Caco-2 (cell line): ENCODE data around the gene C3. TPM values are rescaled to one million over a fixed set of nuclear protein-coding genes. Genes with fewer than 3 reads are reported as not detected.

Source experiments
- BruUV-seq: library from RNA; stranded (reverse); fragments of 400-500 nt; replicated peaks from 2 replicates; lab custom pipeline; 2021; lab: Mats Ljungman, UMichigan
- CTCF ChIA-PET: fragments of 300-600 bp; sonication (Branson Sonifier 250); formaldehyde crosslinking; loops from one replicate; lab custom pipeline; 2022; ENCODE audit warnings: antibody characterized with exemption; lab: Charles Lee
- POLR2A ChIA-PET: fragments of 300-600 bp; sonication (Branson Sonifier 250); formaldehyde crosslinking; loops from one replicate; lab custom pipeline; 2022; ENCODE audit warnings: antibody characterized with exemption; lab: Charles Lee
- DNase-seq, 2 experiments: peaks; one replicate each; pipeline versions ENCODE4 v3.0.0 to v3.0.0-alpha.2; 2020 to 2022
- H3K27me3 ChIP-seq: replicated peaks from 2 replicates; pipeline ENCODE4 v1.6.0; 2011; ENCODE audit warnings: low read length; ENCODE audit not compliant: control insufficient read depth, insufficient read depth
- H3K36me3 ChIP-seq: 2 replicates; pipeline ENCODE4 v1.5.1; 2011; ENCODE audit warnings: low read length; ENCODE audit not compliant: control insufficient read depth, insufficient read depth
- H3K4me1 ChIP-seq: fragments of 250-450 bp; sonication (Bioruptor Pico); 2 replicates; pipeline ENCODE4 v1.5.1; 2020; ENCODE audit warnings: mild to moderate bottlenecking
- H3K4me3 ChIP-seq: 2 replicates; pipeline ENCODE4 v1.5.1; 2011; ENCODE audit warnings: low read depth, mild to moderate bottlenecking, control low read depth, low read length
- H3K9me3 ChIP-seq: fragments of 250-450 bp; sonication (Bioruptor Pico); 2 replicates; pipeline ENCODE4 v1.5.1; 2020; ENCODE audit warnings: mild to moderate bottlenecking, moderate library complexity
- H3K27ac Mint-ChIP-seq: one replicate; pipeline ENCODE4 v1.8.0; 2022; ENCODE audit warnings: mixed read lengths; ENCODE audit not compliant: unreplicated experiment
- H3K27me3 Mint-ChIP-seq: one replicate; pipeline ENCODE4 v1.8.0; 2022; ENCODE audit warnings: mixed read lengths; ENCODE audit not compliant: insufficient read depth, unreplicated experiment
- H3K36me3 Mint-ChIP-seq: one replicate; pipeline ENCODE4 v1.8.0; 2022; ENCODE audit warnings: mild to moderate bottlenecking, mixed read lengths; ENCODE audit not compliant: insufficient read depth, unreplicated experiment
- H3K4me1 Mint-ChIP-seq: one replicate; pipeline ENCODE4 v1.8.0; 2022; ENCODE audit warnings: low read depth, mixed read lengths; ENCODE audit not compliant: unreplicated experiment
- H3K4me3 Mint-ChIP-seq: one replicate; pipeline ENCODE4 v1.8.0; 2022; ENCODE audit warnings: mild to moderate bottlenecking, moderate library complexity, mixed read lengths; ENCODE audit not compliant: unreplicated experiment
- H3K9me3 Mint-ChIP-seq: one replicate; pipeline ENCODE4 v1.8.0; 2022; ENCODE audit warnings: mixed read lengths; ENCODE audit not compliant: unreplicated experiment
- CTCF ChIP-seq, 2 experiments: fragments of 200-600 bp in 1 of 2; IDR thresholded peaks; 1 replicate in 1 of 2; 2 replicates in 1 of 2; pipeline versions ENCODE4 v1.5.1 to v1.8.0; 2011 to 2022; ENCODE audit warnings: antibody characterized with exemption in 1 of 2, control low read depth in 1 of 2, inconsistent platforms in 1 of 2, low read depth in 1 of 2, low read length in 1 of 2, mild to moderate bottlenecking in 1 of 2, moderate library complexity in 1 of 2; ENCODE audit not compliant: insufficient read depth in 1 of 2, severe bottlenecking in 1 of 2, unreplicated experiment in 1 of 2
- intact Hi-C: fragments of 100-400 bp; cut with micrococcal nuclease; formaldehyde crosslinking; loops from one replicate; pipeline ENCODE4 v1.10.0; 2022; ENCODE audit not compliant: unreplicated experiment
- total RNA-seq: library from RNA; stranded (reverse); gene quantifications from 2 replicates; pipeline ENCODE4 v1.2.3, GENCODE V29; 2022

The C3 gene
- total RNA-seq, 1 experiment from 2014 or later: 21.7 TPM

DNA sequence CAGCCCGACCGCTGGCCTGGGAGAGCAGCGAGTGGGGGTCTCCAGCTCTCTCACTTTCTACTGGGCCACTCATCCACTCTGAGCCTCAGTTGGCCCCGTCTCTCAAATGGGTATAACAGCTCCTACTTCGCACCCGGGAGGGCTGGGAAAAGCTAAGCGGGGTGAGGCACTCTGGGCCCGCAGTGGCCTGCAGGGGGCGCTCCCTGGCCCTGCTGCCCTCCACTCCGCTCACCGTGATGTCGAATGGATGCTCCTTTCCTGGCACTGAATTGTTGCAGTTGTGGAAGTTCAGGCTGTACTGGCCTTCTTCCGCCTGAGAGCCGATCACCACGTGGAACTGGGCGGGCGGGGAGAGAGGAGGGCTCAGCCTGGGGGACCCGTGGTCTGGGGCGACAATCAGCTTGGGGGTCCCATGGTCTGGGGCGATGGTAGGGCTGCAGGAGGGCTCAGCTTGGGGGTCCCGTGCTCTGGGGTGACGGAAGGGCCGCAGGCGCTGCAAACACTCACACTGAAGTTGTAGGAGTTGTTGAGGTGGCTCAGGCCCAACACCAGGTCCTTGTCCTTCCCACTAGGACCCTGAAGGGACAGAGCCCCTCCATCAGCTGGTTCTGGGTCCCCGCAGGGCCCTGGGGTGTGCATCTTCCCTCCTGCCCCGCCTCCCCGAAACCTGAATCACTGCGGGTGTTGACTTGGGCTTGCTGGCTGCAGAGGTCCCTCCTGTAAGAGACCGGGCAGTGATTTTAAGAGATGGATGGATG is 13.1 kb upstream of the C3 start:
- DNase-seq: no peak
- intact Hi-C loops: no loop called here
- BruUV-seq: no TSS peak

GRCh38 chr19:6732803-6733337 is 12.4 kb upstream of the C3 start:
- TF ChIP-seq CTCF (IDR thresholded peaks at IDR 0.05; ENCODE audit: insufficient read depth in 1 of 2, low read depth in 1 of 2, low read length in 1 of 2, severe bottlenecking in 1 of 2, unreplicated experiment in 1 of 2): no peak
- Mint-ChIP-seq H3K27me3 (no peaks in the 10 kb centered on the region), H3K36me3 (peaks cover 28% of the 10 kb centered on the region), H3K27ac (no peak overlapping the region), H3K4me1 (peaks cover 6% of the 10 kb centered on the region), H3K4me3 (no peak overlapping the region), H3K9me3 (no peaks in the 10 kb centered on the region)
- H3K4me1 ChIP-seq: peaks cover 4% of the 10 kb centered on the region; the same call in 1 of the 2 replicates
- no peaks in the 10 kb centered on the region; the same call in 1 of the 2 replicates for H3K36me3 ChIP-seq
- DNase-seq: no peak
- intact Hi-C loops: no loop called here
- H3K27me3 ChIP-seq: no peaks in the 10 kb centered on the region
- ChIA-PET CTCF (no interaction called here), POLR2A (no interaction called here)
- H3K9me3 ChIP-seq: no peaks in the 10 kb centered on the region
- no TSS peak for BruUV-seq
- no peak overlapping the region for H3K4me3 ChIP-seq

More for the DNA sequence above, 13.1 kb upstream of the C3 start:
- peak in 1 of 2 experiments; percentile 22 for TF ChIP-seq CTCF (IDR thresholded peaks at IDR 0.05; ENCODE audit: insufficient read depth in 1 of 2, low read depth in 1 of 2, low read length in 1 of 2, severe bottlenecking in 1 of 2, unreplicated experiment in 1 of 2)
- no peak overlapping the region for H3K4me3 Mint-ChIP-seq
- no peak overlapping the region for H3K27ac Mint-ChIP-seq
- no peaks in the 10 kb centered on the region for H3K9me3 Mint-ChIP-seq
- Histone ChIP-seq H3K4me1 (peaks cover 9% of the 10 kb centered on the region), H3K4me3 (no peak overlapping the region), H3K27me3 (no peaks in the 10 kb centered on the region), H3K36me3 (no peaks in the 10 kb centered on the region; the same call in 1 of the 2 replicates), H3K9me3 (no peaks in the 10 kb centered on the region)
- peaks cover 11% of the 10 kb centered on the region for H3K4me1 Mint-ChIP-seq
- H3K27me3 Mint-ChIP-seq: no peaks in the 10 kb centered on the region
- peaks cover 34% of the 10 kb centered on the region for H3K36me3 Mint-ChIP-seq
- ChIA-PET CTCF (no interaction called here), POLR2A (no interaction called here)

GRCh38 chr19:6731822-6732221 is 11.4 kb upstream of the C3 start:
- Mint-ChIP-seq H3K9me3 (no peaks in the 10 kb centered on the region), H3K27me3 (no peaks in the 10 kb centered on the region), H3K4me1 (peaks cover 6% of the 10 kb centered on the region), H3K27ac (no peak overlapping the region), H3K36me3 (peaks cover 17% of the 10 kb centered on the region), H3K4me3 (no peak overlapping the region)
- no peaks in the 10 kb centered on the region for H3K9me3 ChIP-seq
- H3K36me3 ChIP-seq: no peaks in the 10 kb centered on the region; the same call in 1 of the 2 replicates
- intact Hi-C loops: no loop called here
- ChIA-PET CTCF (no interaction called here), POLR2A (no interaction called here)
- no TSS peak for BruUV-seq
- DNase-seq: no peak
- H3K4me3 ChIP-seq: no peak overlapping the region
- no peaks in the 10 kb centered on the region for H3K27me3 ChIP-seq
- peaks cover 4% of the 10 kb centered on the region; the same call in 1 of the 2 replicates for H3K4me1 ChIP-seq
- no peak for TF ChIP-seq CTCF (IDR thresholded peaks at IDR 0.05; ENCODE audit: insufficient read depth in 1 of 2, low read depth in 1 of 2, low read length in 1 of 2, severe bottlenecking in 1 of 2, unreplicated experiment in 1 of 2)
